H54 (cell line): ENCODE measurements around the gene SPEG.
A peak's percentile ranks its signal among the peaks of the same experiment; 100 is the strongest.

Experiments used
- DNase-seq: peaks from one replicate; pipeline ENCODE4 v3.0.0; 2011; ENCODE audit warnings: low spot score, mixed read lengths; ENCODE audit not compliant: insufficient read length
- FAIRE-seq: peaks from 3 replicates; lab custom pipeline; 2011; peaks lifted over from hg19 to GRCh38; lab: Jason Lieb, UNC
- POLR2A ChIP-seq: IDR thresholded peaks from 2 replicates; pipeline ENCODE4 v1.6.1; 2011; ENCODE audit warnings: low read depth, mild to moderate bottlenecking, low read length

SPEG gene

DNA sequence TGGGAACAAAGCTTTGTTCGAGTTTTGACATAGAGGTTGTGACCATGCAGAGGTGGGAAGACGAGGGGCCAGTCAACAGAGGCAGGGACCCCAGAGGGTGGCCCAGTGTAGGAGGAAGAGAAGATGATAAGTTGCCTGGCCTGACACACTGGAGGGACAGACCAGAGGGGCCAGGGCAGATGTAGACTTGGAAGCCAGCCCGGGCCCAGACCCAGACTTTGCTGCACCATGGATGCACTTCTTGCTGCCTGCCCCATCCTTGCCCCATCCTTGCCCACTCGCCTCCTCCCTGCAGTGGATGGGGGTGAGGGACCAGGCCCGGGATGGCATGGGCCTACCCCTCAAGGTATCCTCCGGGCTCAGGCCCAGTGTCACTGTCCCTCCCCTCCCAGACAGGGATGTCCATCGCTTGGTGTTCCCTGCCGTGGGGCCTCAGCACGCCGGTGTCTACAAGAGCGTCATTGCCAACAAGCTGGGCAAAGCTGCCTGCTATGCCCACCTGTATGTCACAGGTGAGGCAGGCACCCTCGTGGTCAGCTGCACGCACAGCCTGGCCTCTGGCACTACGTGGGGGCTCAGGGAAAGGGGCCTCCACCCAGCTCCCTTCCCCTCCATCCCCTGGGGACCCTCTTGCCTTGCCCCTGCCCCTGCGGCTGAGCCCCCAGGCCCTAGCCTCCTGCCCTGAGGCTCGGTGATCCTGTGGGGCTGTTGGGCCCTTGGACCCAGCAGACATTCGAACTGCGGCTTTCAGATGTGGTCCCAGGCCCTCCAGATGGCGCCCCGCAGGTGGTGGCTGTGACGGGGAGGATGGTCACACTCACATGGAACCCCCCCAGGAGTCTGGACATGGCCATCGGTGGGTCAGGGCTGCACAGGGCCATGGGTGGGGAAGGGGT, 37.1 kb downstream of the SPEG start:
- DNase-seq (no peak), FAIRE-seq (no peak)
- TF ChIP-seq POLR2A, result no peak

DNA sequence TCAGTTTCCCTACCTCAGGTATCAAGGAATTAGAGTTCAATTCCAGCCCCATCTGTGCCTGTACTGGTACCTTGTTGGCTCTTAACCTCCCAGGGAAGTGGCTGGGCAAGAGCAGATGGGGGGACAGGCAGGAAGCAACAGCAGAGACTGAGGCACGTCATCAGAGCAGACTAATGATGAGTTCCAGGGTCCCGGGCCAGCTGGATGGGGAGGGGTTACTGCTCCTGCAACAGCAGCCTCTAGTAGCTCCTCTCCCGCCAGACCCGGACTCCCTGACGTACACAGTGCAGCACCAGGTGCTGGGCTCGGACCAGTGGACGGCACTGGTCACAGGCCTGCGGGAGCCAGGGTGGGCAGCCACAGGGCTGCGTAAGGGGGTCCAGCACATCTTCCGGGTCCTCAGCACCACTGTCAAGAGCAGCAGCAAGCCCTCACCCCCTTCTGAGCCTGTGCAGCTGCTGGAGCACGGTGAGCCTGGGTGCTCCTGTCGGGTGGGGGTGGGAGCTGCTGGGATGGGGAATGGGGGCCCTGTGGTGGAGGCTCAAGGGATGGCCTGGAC, 38.1 kb downstream of the SPEG start:
- FAIRE-seq (no peak), DNase-seq (no peak)
- no peak for TF ChIP-seq POLR2A

DNA sequence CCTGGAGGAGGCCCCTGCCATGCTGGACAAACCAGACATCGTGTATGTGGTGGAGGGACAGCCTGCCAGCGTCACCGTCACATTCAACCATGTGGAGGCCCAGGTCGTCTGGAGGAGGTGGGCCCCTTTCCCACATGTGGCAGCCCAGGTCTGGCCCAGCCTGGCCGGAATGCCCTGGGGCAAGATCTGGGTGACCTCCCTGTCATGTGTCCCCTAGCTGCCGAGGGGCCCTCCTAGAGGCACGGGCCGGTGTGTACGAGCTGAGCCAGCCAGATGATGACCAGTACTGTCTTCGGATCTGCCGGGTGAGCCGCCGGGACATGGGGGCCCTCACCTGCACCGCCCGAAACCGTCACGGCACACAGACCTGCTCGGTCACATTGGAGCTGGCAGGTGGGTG, 38.9 kb downstream of the SPEG start:
- DNase-seq (no peak), FAIRE-seq (no peak)
- no peak for TF ChIP-seq POLR2A

DNA sequence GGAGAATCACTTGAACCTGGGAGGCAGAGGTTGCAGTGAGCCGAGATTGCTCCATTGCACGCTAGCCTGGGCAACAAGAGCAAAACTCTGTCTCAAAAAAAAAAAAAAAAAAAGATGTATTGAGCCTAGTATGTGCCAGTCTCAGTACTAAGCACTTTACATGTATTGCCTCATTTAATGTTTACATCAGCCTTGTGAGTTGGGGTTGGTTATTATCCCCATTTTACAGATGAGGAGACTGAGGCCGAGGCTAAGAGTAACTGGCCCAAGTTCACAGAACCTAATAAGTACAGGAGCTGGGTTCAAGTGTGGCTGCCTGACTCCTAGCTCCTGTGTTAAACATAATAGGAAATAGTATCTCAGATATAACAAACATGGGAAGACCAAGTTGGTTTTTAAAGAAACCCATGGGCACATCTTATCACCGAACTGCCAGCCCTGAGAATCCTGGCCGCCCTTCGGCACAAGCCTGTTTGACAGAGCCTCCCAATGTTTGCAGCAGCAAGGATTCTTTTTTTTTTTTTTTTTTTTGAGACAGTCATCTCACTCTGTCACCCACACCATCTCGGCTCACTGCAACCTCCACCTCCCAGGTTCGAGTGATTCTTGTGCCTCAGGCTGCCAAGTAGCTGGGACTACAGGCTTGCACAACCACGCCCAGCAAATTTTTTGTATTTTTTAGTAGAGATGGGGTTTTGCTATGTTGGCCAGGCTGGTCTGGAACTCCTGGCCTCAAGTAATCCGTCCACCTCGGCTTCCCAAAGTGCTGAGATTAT, 39.8 kb downstream of the SPEG start:
- FAIRE-seq (no peak), DNase-seq (no peak)
- TF ChIP-seq POLR2A, result no peak

DNA sequence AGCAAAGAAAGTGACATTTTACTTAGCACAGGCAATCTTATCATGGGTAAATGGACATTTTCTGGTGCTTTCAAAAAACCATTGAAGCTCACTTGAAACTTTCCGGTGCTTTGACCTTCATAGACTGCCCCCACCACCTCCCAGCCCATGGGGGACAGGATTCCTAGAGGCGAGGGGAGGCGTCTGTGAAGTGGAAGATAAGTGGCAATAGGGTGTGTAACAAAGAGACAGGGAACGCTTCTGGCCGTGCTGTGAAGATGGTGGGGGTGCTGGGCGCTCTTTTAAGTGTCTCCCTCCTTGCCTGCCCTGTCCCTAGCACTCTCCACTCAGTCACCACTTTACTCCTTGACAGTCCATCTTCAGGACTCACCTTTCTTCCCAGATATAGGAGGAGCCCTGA, 40.6 kb downstream of the SPEG start:
- no peak for TF ChIP-seq POLR2A
- no peak for FAIRE-seq
- no peak for DNase-seq

DNA sequence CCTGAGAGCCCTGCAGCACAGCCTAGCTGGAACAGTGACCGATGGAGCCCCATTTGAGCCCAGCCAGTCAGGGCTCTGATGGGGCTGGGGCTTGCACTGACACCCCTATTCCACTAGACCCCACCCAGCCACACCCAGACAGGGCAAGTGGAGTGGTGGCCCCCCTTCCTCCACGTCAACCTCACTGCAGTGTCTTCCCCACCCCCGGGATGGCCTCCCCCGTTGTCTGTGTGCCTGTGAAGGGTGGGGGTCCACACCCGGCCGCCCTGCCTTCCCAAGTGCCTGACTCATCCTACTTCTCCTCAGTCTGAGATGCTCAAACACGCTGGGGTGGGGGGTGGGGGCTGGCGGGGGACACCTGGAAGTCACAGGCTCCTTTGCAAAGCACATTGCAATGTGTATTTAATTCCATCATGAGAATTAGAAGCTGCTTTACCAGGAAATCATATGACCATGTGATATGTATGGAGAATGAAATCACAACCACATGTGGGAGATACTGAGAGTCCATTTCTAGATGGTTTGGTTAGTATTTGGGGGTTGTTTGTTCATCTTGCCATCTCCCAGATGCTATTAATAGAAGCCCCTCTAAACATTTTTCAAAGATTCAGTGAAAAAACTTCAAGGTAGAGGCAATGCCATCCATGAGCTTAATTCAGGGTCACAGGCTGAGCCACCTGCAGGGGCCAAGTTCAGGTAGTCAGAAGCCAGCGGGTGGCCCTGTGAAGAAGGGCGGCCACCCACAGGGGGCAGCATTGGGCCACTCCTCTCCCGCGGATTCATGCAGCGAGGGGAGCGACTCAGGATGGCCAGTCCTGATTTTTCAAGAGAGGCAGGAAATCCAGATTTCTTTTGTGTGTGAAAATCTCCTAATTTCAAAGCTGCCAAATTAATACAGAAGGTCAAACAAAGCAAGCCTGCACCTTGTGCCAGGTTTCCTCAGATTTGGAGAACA, 41.3 kb downstream of the SPEG start:
- peak; percentile 67 for DNase-seq

DNA sequence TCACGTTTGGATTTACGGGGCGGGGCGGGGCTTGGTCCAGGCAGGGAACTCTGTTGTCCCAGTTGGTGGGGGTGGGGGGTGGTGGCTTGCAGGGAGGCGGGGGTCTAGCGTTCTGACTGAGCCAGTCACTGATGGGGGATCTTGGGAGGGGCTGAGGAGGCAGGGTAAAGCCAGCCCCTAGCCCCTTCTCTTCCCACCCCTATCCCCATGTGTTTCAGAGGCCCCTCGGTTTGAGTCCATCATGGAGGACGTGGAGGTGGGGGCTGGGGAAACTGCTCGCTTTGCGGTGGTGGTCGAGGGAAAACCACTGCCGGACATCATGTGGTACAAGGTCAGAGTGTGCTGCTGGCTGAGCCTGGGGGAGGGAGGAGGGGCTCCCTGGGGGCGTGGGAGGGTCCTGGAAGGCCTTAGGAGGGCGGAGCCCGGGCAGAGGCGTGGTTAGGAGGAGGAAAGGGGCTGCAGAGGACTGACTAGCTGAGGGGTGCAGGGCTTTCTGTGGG, 42.1 kb downstream of the SPEG start:
- DNase-seq, result no peak
- TF ChIP-seq POLR2A, result no peak
- no peak for FAIRE-seq

More for the DNA sequence above, 41.3 kb downstream of the SPEG start:
- no peak for FAIRE-seq
- TF ChIP-seq POLR2A, result no peak

DNA sequence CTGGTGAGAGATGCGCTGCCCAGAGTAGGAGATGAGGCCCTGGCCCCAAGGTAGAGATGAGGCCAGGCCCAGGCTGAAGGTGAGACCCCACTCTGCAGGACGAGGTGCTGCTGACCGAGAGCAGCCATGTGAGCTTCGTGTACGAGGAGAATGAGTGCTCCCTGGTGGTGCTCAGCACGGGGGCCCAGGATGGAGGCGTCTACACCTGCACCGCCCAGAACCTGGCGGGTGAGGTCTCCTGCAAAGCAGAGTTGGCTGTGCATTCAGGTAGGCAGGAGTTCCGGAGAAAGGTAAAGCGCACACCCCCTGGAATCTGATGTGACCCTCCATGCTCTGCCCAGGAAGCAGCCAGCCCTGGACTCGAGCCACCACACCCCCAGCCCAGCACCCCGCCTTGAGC, 42.5 kb downstream of the SPEG start:
- no peak for FAIRE-seq
- no peak for DNase-seq
- TF ChIP-seq POLR2A, result no peak

DNA sequence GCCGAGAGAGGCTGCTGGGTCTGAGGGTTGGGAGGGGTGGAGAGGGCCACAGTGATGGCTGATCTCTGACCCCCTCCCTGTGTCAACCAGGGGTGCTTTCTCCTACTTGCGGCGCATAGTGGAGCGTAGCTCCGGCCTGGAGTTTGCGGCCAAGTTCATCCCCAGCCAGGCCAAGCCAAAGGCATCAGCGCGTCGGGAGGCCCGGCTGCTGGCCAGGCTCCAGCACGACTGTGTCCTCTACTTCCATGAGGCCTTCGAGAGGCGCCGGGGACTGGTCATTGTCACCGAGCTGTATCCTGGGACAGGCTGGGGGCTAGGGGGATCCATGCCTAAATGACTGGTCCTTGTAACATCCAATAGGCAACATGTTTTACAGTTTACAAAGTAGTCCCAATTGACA, 43.2 kb downstream of the SPEG start:
- no peak for DNase-seq
- TF ChIP-seq POLR2A, result no peak
- no peak for FAIRE-seq

DNA sequence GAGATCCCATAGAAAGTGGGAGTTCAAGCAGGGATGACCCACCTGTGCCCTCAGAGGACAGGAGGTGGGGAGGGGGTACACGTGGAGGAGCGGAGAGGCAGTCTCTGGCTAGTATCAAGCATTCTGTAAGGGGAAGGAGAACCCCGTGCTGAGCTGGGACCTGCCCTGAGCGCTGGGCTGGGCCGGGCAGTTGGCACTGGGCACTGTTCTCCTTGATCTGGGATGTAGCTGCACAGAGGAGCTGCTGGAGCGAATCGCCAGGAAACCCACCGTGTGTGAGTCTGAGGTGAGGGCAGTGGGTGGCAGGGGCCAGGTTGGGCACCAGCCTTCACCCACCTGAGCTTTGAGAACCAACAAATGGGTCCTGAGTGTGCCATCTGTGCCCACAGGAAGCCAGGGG, 44.3 kb downstream of the SPEG start:
- FAIRE-seq, result no peak
- TF ChIP-seq POLR2A, result no peak
- DNase-seq, result no peak

DNA sequence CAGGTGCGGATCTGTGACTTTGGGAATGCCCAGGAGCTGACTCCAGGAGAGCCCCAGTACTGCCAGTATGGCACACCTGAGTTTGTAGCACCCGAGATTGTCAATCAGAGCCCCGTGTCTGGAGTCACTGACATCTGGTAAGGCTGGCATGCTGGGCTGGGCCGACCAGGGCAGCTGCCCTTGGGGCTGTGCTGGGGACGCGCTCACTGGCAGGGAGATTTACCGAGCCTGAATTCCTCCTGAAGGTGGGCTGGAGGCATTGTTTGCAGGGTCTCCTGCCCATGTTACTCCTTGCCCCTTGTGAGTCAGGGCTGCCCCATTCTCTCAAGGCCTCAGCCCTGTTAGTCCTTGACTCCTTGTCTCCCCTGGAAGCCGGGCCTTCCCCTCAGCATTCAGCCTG, 45.4 kb downstream of the SPEG start:
- TF ChIP-seq POLR2A, result no peak
- no peak for FAIRE-seq
- DNase-seq, result no peak

DNA sequence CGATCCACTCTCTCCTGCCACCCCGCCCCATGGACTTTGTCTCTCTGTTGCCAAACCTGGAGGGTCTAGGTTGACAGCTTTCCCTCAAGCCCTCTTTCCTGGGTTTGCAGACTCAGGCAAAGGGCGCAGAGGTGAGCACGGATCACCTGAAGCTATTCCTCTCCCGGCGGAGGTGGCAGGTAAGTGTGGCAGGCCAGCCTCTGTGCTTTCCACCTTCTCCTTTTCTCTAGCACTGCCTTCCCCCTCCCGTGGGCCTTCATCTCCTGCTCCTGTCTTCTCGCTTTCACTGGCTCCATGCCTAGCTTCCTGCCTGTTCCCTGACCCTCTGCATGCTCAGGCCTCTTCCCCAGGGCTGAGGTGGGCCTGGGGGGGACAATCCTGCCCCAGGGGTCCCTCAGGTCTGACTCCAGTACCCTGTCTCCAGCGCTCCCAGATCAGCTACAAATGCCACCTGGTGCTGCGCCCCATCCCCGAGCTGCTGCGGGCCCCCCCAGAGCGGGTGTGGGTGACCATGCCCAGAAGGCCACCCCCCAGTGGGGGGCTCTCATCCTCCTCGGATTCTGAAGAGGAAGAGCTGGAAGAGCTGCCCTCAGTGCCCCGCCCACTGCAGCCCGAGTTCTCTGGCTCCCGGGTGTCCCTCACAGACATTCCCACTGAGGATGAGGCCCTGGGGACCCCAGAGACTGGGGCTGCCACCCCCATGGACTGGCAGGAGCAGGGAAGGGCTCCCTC, 48.2 kb downstream of the SPEG start:
- no peak for DNase-seq
- TF ChIP-seq POLR2A, result no peak
- FAIRE-seq, result no peak
